Peyer's patch (tissue), 4 donors: Measurements from ENCODE around the gene GPR141.

Experiments
- CTCF ChIP-seq, 6 experiments: fragments of 450-650 bp in 4 of 6; fragments of 200-600 bp in 2 of 6; sonication (generic) in 1 of 6; IDR thresholded peaks; one replicate each; pipeline ENCODE4 v1.5.1; 2017 to 2019; ENCODE audit warnings: antibody characterized with exemption in 6 of 6, mild to moderate bottlenecking in 3 of 6, moderate library complexity in 1 of 6
- POLR2A ChIP-seq, 2 donors: fragments of 450-650 bp; IDR thresholded peaks; one replicate each; pipeline ENCODE4 v1.5.1; 2017; ENCODE audit warnings: antibody characterized with exemption in 2 of 2, mild to moderate bottlenecking in 2 of 2, moderate library complexity in 2 of 2

- no peak for TF ChIP-seq CTCF (IDR thresholded peaks at IDR 0.05)
- no peak for TF ChIP-seq POLR2A (IDR thresholded peaks at IDR 0.05)
These were observed 26.3 kb downstream of the GPR141 start for GRCh38 chr7:37709631-37710509.
